Endothelial cell of umbilical vein (primary cell): ENCODE measurements around the gene ERO1B. TPM values are rescaled to one million over a fixed set of nuclear protein-coding genes. Genes with fewer than 3 reads are reported as not detected.

ENCODE experiments used
- BruUV-seq: library from RNA; stranded (reverse); fragments of 400-500 nt; replicated peaks from 2 replicates; lab custom pipeline; 2021; lab: Mats Ljungman, UMichigan
- CTCF ChIA-PET: fragments of 300-600, 350-600 bp; sonication (Branson Sonifier 250); formaldehyde crosslinking; loops from one replicate; lab custom pipeline; 2021; ENCODE audit warnings: antibody characterized with exemption, inconsistent platforms; lab: Charles Lee
- POLR2A ChIA-PET: fragments of 300-600, 350-600 bp; sonication (Branson Sonifier 250); formaldehyde crosslinking; loops from one replicate; lab custom pipeline; 2021; ENCODE audit warnings: antibody characterized with exemption, inconsistent platforms; lab: Charles Lee
- DNase-seq: peaks from one replicate; pipeline ENCODE4 v3.0.0-alpha.2; 2011; ENCODE audit warnings: low read depth, low spot score
- FAIRE-seq: peaks from 2 replicates; lab custom pipeline; 2011; peaks lifted over from hg19 to GRCh38; lab: Jason Lieb, UNC
- H2AFZ ChIP-seq: 2 replicates; pipeline ENCODE4 v1.6.0; 2012; ENCODE audit warnings: low read depth, low read length, control low read depth, inconsistent platforms
- H3K27ac ChIP-seq: 2 replicates; pipeline ENCODE4 v1.5.1; 2011; ENCODE audit warnings: low read depth, mild to moderate bottlenecking, control low read depth, low read length, moderate library complexity; ENCODE audit not compliant: insufficient read depth
- H3K27me3 ChIP-seq, 2 experiments: 2 replicates each; pipeline versions ENCODE4 v1.6.0 to v1.6.1; 2011; ENCODE audit warnings: low read length in 2 of 2, mixed read lengths in 1 of 2; ENCODE audit not compliant: control insufficient read depth in 2 of 2, insufficient read depth in 2 of 2
- H3K36me3 ChIP-seq, 2 experiments: 2 replicates in 1 of 2; 3 replicates in 1 of 2; pipeline ENCODE4 v1.5.1; 2011; ENCODE audit warnings: low read length in 2 of 2, mild to moderate bottlenecking in 1 of 2, moderate library complexity in 1 of 2; ENCODE audit not compliant: control insufficient read depth in 2 of 2, insufficient read depth in 2 of 2; ENCODE audit errors: extremely low read depth in 1 of 2
- H3K4me1 ChIP-seq: 3 replicates; pipeline ENCODE4 v1.5.1; 2011; ENCODE audit warnings: mild to moderate bottlenecking, low read length; ENCODE audit not compliant: control insufficient read depth, insufficient read depth; ENCODE audit errors: extremely low read depth
- H3K4me2 ChIP-seq: 2 replicates; pipeline ENCODE4 v1.6.1; 2011; ENCODE audit warnings: low read length, control low read depth, mixed read lengths; ENCODE audit not compliant: insufficient read depth
- H3K4me3 ChIP-seq, 3 experiments: fragments of 200-600 bp in 1 of 3; sonication (generic), shearing (Covaris generic) in 1 of 3; replicated peaks in 1 of 3; 2 replicates each; pipeline ENCODE4 v1.5.1; 2011 to 2016; ENCODE audit warnings: control low read depth in 3 of 3, low read length in 3 of 3, mild to moderate bottlenecking in 2 of 3, inconsistent platforms in 1 of 3, low read depth in 1 of 3, moderate library complexity in 1 of 3; ENCODE audit not compliant: insufficient read depth in 1 of 3
- H3K79me2 ChIP-seq: 2 replicates; pipeline ENCODE4 v1.6.0; 2012; ENCODE audit warnings: low read length, inconsistent platforms; ENCODE audit not compliant: control insufficient read depth, insufficient read depth
- H3K9ac ChIP-seq: replicated peaks from 2 replicates; pipeline ENCODE3; 2011; ENCODE audit warnings: low read length, control low read depth; ENCODE audit not compliant: insufficient read depth; ENCODE audit errors: extremely low read depth
- H3K9me1 ChIP-seq: replicated peaks from 3 replicates; pipeline ENCODE4 v1.6.0; 2011; ENCODE audit warnings: mild to moderate bottlenecking, low read length; ENCODE audit not compliant: control insufficient read depth, insufficient read depth; ENCODE audit errors: extremely low read depth
- H3K9me3 ChIP-seq: replicated peaks from 2 replicates; pipeline ENCODE4 v1.5.1; 2012; ENCODE audit warnings: low read length, inconsistent platforms; ENCODE audit not compliant: control insufficient read depth, insufficient read depth
- H4K20me1 ChIP-seq: replicated peaks from 2 replicates; pipeline ENCODE3; 2011; ENCODE audit warnings: mild to moderate bottlenecking, low read length; ENCODE audit not compliant: control insufficient read depth, insufficient read depth; ENCODE audit errors: extremely low read depth
- EZH2 ChIP-seq: IDR thresholded peaks from 2 replicates; pipeline ENCODE4 v1.6.1; 2012; ENCODE audit warnings: borderline replicate concordance, low read depth, mild to moderate bottlenecking, moderate library complexity, low read length, inconsistent platforms; ENCODE audit not compliant: severe bottlenecking
- FOS ChIP-seq: IDR thresholded peaks from 2 replicates; pipeline ENCODE4 v1.6.1; 2011; ENCODE audit warnings: mild to moderate bottlenecking, low read length, moderate library complexity, borderline replicate concordance; ENCODE audit not compliant: insufficient read depth
- GATA2 ChIP-seq: IDR thresholded peaks from 2 replicates; pipeline ENCODE4 v1.7.0; 2011; ENCODE audit warnings: low read depth, mild to moderate bottlenecking, moderate library complexity, mixed read lengths, low read length; ENCODE audit not compliant: insufficient read length, insufficient read depth
- JUN ChIP-seq: IDR thresholded peaks from 2 replicates; pipeline ENCODE4 v1.6.1; 2011; ENCODE audit warnings: borderline replicate concordance, low read depth; ENCODE audit not compliant: insufficient read length, insufficient read depth
- MYC ChIP-seq: IDR thresholded peaks from one replicate; pipeline ENCODE4 v1.6.1; 2011; ENCODE audit warnings: mild to moderate bottlenecking, low read depth, low read length
- POLR2A ChIP-seq: IDR thresholded peaks from 2 replicates; pipeline ENCODE4 v1.6.1; 2012; ENCODE audit warnings: low read depth, mild to moderate bottlenecking, control low read depth, low read length
- dilution Hi-C: fragments of 300-500 bp; cut with MboI; formaldehyde crosslinking; loops from one replicate; pipeline ENCODE4 v1.15.0; 2019; ENCODE audit warnings: low sequenced_read_pairs; ENCODE audit not compliant: extremely low pct_ligation_motif_present
- intact Hi-C: fragments of 100-400 bp; cut with micrococcal nuclease; formaldehyde crosslinking; loops from one replicate; pipeline ENCODE4 v1.10.0; 2022
- polyA plus RNA-seq, 4 experiments: library from polyadenylated mRNA; depleted of rRNA in 3 of 4; stranded (reverse) in 3 of 4; unstranded in 1 of 4; fragments of >200 nt; gene quantifications; 2 replicates each; pipeline versions ENCODE4 v1.2.1 to v1.2.3, GENCODE V29; 2011 to 2012; ENCODE audit warnings: missing spikeins in 1 of 4
- total RNA-seq: library from RNA; stranded (reverse); gene quantifications from 2 replicates; pipeline ENCODE4 v1.2.3, GENCODE V29; 2021
- TF ChIP-seq, protein P1 (sequence below), 2 donors: IDR thresholded peaks; 1 replicate in 1 of 2; 2 replicates in 1 of 2; pipeline ENCODE4 v1.5.1; 2011; ENCODE audit warnings: low read length in 2 of 2, mild to moderate bottlenecking in 2 of 2, moderate library complexity in 2 of 2, control low read depth in 1 of 2, inconsistent platforms in 1 of 2, low read depth in 1 of 2; ENCODE audit not compliant: insufficient read depth in 1 of 2; ENCODE audit errors: extremely low read depth in 1 of 2
- TF ChIP-seq, protein P2 (sequence below): IDR thresholded peaks from 2 replicates; pipeline ENCODE4 v1.6.1; 2011; ENCODE audit not compliant: insufficient read depth, insufficient read length

ERO1B gene
- total and polyA plus RNA-seq, 2 donors (not counting 3 experiments of a cell fraction or from before 2014, with no cell fraction given): 1.9 to 3.6 TPM

DNA sequence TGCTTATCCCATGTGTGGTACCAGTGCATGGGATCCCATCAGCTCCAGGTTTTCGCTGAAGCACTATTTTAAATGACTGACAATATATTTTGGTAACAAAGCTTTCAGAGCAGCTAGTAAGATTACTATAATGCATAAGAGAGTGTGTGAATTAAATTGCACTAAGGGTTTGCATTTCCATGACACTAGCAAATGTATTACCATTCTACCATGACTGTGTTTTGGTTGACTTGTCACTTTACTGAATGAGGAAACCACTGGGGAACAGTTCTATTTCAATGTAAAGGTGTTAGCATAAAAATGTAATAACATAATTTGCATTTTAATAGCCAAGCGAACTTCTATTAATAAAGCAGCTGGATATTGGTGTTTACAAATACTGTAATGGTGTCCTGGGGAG is 31.7 kb upstream of the ERO1B start:
- H3K9me3 ChIP-seq: no peaks in the 10 kb centered on the region
- H3K27me3 ChIP-seq: no peaks in the 10 kb centered on the region
- no peak overlapping the region for H3K9ac ChIP-seq
- no peak for FAIRE-seq
- H3K27ac ChIP-seq: no peak overlapping the region
- H3K4me2 ChIP-seq: no peak overlapping the region
- no peaks in the 10 kb centered on the region for H3K36me3 ChIP-seq
- no peak for TF ChIP-seq POLR2A
- no peak for TF ChIP-seq EZH2
- no peak for TF ChIP-seq FOS
- TF ChIP-seq JUN: no peak
- TF ChIP-seq, protein P1, sequence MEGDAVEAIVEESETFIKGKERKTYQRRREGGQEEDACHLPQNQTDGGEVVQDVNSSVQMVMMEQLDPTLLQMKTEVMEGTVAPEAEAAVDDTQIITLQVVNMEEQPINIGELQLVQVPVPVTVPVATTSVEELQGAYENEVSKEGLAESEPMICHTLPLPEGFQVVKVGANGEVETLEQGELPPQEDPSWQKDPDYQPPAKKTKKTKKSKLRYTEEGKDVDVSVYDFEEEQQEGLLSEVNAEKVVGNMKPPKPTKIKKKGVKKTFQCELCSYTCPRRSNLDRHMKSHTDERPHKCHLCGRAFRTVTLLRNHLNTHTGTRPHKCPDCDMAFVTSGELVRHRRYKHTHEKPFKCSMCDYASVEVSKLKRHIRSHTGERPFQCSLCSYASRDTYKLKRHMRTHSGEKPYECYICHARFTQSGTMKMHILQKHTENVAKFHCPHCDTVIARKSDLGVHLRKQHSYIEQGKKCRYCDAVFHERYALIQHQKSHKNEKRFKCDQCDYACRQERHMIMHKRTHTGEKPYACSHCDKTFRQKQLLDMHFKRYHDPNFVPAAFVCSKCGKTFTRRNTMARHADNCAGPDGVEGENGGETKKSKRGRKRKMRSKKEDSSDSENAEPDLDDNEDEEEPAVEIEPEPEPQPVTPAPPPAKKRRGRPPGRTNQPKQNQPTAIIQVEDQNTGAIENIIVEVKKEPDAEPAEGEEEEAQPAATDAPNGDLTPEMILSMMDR (IDR thresholded peaks at IDR 0.05; ENCODE audit: extremely low read depth in 1 of 2, insufficient read depth in 1 of 2, low read depth in 1 of 2, low read length in 2 of 2): no peak
- TF ChIP-seq, protein P2, sequence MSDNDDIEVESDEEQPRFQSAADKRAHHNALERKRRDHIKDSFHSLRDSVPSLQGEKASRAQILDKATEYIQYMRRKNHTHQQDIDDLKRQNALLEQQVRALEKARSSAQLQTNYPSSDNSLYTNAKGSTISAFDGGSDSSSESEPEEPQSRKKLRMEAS: no peak
- no peak for TF ChIP-seq MYC
- no peak for TF ChIP-seq GATA2
- BruUV-seq: no TSS peak
- H4K20me1 ChIP-seq: no peaks in the 10 kb centered on the region
- no peak overlapping the region for H2AFZ ChIP-seq
- no peaks in the 10 kb centered on the region for H3K79me2 ChIP-seq
- ChIA-PET CTCF (no interaction called here), POLR2A (no interaction called here)
- no peaks in the 10 kb centered on the region for H3K9me1 ChIP-seq
- H3K4me3 ChIP-seq: no peak overlapping the region
- dilution Hi-C loops: no loop called here
- DNase-seq: no peak
- intact Hi-C loops: no loop called here
- H3K4me1 ChIP-seq: no peaks in the 10 kb centered on the region
